NCI-H2196 (cell line): ENCODE measurements around the gene FXYD3.

Source experiments
- DNase-seq: peaks from one replicate; lab custom pipeline; 2025; ENCODE audit not compliant: unreplicated experiment; lab: John Stamatoyannopoulos, UW

The FXYD3 gene

GRCh38 chr19:35157431-35157830, 41.8 kb downstream of the FXYD3 start:
- DNase-seq = no peak

- no peak for DNase-seq
Measured at GRCh38 chr19:35159606-35160005, 44.0 kb downstream of the FXYD3 start.

DNA sequence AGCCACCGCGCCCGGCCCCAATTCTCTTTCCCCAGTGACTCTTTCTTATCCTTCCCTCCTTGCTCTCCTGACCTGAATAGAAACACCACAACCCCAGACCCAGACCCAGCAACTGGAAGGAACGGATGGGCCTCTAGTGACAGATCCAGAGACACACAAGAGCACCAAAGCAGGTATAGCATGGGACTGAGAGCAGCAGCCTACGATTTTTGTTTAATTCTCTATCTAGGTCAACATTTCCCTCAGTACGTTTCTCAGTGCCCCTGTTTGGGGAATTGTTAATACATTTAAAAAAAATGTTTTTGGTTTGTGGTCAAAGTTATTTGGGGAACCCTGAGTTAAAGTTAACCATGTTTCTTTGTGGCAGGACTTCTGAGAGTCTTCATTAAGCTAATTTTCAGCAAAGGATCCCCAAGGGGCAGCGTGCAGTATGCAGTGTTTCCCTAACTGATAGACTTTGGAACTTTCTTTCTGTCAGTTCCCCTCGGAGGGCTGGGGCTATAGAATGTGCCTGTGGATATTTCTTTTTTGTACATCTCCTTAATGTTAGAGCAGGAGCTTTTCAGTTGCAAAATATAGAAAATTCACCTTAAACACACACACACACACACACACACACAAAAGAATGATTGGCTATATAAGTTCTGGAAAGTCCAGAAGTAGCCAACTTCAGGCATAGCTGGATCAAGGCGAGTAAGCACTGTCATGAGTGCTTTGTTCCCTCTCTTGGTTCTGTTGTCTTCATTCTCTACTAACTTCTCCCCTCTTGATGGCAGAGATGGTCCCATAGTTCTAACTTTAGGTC, 45.2 kb downstream of the FXYD3 start:
- no peak for DNase-seq

DNA sequence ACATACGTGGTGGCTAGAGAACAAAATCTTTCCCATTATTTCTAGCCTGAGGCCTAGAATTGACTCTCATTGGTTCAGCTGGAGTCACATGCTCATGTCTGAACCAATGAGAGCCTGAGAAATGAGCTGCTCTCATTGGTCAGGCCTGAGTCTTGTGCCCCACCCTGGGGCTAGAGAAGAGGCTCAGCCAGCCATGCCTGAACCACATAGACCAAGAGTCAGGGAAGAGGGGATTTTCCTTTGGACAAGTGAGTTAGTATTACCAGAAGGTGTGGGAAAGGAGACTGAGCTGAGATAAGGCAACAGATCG, 45.8 kb downstream of the FXYD3 start:
- DNase-seq = no peak

DNA sequence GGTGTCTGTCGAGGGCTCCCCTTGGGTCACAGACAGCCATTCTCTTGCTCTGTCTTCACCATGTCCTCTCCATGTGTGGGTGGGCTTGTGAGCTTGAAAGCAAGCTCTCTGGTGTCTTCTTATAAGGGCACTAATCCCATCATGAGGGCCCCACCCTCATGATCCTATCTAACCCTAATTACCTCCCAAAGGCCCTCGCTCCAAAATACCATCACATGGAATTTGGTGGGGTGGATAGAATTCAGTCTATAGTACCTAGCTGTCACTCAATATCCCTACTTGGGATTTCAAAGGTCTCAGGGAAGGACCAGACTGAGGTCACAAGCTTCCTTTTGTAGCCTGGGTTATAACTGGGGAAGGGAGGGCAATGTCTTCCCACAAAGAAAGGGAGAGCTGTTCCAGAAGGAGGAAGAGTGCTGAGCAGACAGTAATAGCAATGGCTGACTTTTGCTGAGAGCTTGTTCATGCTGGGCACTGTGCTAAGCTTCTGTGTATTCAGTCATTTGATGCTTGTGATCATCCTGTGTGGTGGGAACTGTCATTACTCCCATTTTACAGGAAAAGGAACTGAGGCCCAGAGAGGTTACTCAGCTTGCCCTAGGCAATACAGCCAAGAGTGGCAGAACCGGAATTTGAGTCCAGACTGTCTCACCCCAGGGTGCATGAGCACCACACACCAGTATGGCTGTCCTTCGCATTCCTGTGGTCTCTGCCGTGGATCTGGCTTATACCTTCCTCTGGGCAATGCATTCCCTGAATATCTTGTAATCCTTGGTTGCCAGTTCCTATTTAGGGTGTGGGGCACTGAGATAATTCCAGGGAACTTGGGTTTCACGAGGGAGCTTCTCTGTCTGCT, 47.1 kb downstream of the FXYD3 start:
- no peak for DNase-seq

- DNase-seq = no peak
Measured at GRCh38 chr19:35164418-35164817, 48.8 kb downstream of the FXYD3 start.

DNA sequence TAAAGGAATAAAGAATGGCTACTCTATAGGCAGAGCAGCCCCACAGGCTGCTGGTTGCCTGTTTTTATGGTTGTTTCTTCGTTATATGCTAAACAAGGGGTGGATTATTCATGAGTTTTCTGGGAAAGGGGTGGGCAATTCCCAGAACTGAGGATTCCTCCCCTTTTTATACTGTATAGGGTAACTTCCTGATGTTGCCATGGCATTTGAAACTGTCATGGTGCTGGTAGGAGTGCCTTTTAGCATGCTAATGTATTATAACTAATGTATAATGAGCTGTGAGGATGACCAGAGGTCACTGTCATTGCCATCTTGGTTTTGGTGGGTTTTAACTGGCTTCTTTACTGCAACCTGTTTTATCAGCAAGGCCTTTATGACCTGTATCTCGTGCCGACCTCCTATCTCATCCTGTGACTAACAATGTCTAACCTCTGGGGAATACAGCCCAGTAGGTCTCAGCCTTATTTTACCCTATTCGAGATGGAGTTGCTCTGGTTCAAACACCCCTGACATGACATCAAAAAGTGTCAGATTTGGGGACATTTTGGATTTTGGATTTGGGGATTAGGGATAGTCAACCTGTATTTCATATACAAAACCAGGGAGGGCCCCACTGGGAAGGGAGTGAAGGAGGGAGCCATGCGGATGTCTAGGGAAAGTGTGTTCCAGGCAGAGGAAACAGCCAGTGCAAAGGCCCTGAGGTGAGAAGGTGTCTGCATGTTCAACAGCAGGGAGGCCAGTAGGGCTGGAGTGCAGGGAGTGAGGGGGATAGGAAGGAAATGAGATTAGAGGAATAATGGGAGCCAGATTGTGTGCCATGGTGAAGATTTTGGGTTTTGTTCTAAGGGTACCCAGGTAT, 49.8 kb downstream of the FXYD3 start:
- DNase-seq = no peak

DNA sequence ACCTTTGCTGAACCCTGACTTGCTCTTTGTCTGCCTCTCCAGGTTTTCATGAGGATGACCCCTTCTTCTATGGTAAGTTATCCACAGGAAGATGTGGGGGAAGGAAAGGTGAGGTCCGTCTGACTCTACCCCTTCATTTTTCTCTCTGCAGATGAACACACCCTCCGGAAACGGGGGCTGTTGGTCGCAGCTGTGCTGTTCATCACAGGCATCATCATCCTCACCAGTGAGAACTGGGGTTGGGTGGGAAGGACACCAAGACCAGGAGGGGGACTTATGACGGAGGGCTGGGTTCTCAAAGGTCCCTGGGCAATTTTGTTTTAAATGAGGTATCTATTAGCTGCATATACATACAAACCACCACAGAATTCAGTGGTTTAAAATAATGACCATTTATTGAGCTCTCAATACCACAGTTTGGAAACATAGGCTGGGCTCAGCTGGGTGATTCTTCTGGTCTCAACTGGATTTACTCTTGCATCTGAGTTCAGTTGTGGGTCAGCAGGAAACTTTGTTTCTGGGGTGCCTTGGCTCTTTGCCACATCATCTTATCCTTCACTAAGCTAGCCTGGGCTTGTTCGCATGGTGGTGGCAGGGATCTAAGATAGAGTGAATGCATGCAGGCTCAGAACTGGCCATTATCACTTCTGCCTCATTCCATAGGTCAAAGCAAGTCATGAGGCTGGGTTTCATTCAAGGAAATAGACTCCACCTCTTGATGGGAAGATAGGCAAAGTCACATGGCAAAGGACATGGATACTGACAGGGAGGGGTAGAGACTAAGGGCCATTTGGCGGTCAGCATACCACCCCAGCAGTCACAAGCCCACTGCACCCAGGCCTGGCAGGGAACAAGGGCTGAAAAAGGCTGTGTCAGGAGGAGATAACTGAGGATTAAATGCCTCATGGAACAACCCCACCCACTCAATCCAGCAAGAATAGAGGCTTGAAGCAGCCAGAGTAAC, 50.8 kb downstream of the FXYD3 start:
- DNase-seq = no peak

DNA sequence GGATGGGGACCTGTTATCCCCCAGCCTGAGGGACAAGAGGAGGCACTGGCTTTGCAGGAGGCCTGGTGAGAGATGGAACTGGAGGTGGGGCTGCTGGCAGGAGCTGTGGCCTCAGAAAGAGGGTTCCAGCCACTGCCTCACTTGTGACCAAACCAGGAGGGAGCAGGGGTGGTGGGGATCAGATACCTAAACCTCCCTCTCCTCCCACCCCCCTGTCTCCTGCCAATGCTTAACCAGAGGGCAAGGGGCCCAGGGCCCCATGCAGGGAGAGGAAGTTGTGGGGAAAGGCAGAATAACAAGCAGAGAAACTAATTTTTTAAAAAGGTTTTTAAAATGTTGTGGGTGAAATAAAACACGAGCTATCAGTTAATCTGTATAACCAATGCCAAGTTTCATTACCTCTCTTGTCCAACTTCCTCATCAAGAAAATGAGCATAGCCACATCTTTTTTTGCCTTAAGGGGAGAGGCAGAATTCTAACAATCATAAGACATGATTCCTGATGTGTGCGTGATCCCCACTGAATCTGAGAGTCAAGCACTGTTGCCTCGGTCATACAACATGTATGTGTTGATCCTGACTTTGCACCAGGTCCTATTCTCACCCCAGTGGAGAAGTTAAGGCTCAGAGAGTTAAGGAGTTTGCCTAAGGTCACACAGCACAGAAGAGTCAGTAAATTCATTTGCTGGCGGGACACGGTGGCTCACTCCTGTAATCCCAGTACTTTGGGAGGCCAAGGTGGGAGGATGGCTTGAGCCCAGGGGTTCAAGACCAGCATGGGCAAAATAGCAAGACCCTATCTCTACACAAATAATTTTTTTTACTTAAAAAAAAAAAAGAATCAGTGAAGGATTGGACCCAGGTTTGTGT, 51.9 kb downstream of the FXYD3 start:
- DNase-seq = no peak

GRCh38 chr19:35168196-35168595, 52.6 kb downstream of the FXYD3 start:
- peak; percentile 27 for DNase-seq

DNA sequence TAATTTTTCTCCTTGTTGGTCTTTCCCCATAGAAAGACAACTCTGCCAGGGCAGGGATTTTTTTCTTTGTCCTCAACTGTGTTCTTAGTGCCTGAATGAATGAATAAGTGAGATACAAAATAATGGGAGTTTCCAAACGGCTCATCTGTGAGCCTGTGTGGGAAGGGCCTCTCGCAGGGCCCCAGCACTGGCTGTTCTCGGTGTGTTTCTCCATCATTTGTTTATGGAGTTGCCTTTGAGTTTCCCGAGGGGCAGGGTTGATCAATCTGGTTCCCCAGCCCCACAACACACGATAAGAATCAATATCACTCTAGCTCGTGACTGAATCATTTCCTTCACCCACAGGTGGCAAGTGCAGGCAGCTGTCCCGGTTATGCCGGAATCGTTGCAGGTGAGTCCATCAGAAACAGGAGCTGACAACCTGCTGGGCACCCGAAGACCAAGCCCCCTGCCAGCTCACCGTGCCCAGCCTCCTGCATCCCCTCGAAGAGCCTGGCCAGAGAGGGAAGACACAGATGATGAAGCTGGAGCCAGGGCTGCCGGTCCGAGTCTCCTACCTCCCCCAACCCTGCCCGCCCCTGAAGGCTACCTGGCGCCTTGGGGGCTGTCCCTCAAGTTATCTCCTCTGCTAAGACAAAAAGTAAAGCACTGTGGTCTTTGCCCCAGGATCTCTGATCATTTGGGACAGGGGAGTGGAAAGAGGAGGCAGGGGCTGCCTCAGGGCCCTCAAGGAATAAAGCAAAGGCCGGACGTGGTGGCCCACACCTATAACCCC, 53.8 kb downstream of the FXYD3 start:
- no peak for DNase-seq

DNA sequence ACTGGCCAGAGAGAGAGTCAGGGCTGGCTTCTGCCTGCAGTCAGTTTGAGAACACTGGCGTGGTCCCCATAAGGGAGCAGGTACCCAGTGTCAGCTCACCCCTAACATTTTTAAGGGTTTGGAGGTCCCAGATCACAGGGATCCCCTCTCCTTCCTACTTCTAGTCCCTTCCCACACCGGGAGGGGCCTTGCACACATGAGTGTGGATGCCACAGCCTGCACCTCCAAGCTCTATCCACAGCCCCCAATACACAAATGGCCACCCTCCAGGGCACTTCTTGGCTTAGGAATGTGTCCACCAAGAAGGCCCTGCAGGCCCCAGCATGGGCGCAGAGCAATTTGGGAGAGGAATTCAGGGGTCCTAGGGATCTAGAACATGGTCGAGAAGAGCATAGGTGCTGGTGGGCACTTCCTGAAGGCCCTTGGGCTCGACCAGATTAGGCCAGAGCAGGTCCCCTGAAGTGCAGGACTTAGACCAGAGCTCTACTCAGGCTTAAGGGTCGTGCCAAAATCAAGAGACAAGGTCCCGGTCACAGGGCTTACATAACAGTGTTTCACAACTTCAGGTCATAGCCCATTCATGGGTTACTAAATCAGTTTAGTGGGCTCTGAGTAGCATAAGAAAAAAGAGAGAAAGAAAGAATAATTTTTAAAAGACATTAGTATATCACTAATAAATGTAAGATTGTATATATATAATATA, 54.9 kb downstream of the FXYD3 start:
- DNase-seq = no peak

DNA sequence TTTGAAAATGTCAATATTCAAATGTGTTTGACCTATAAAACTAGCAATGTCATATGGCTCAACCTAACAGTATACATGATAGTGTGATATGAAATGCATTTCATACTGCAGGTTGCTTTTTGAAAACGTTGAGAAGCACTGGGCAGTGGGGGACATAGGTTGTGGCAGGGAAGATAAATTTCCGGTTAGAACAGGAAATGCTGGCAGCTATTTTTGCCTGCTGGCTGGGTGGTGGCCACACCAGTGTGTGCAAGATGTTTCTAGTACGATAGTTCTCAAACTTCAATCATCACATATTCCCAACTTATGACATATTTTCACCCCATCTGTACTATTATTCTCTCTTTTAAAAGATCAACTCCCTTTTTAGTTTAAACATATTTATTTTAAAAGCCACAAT, 56.1 kb downstream of the FXYD3 start:
- no peak for DNase-seq
